OCI-LY7 (cell line): ENCODE results near the gene RRAS. TPM values are rescaled to one million over a fixed set of nuclear protein-coding genes. Genes with fewer than 3 reads are reported as not detected.

ENCODE experiments used
- BruUV-seq: library from RNA; stranded (reverse); fragments of 400-500 nt; replicated peaks from 2 replicates; lab custom pipeline; 2021; lab: Mats Ljungman, UMichigan
- CTCF ChIA-PET: fragments of 300-600 bp; sonication (Branson Sonifier 250); formaldehyde crosslinking; loops from one replicate; lab custom pipeline; 2022; ENCODE audit warnings: antibody characterized with exemption; ENCODE audit not compliant: unreplicated experiment; lab: Charles Lee
- POLR2A ChIA-PET: fragments of 300-600 bp; sonication (Branson Sonifier 250); formaldehyde crosslinking; loops from one replicate; lab custom pipeline; 2022; ENCODE audit warnings: antibody characterized with exemption; lab: Charles Lee
- DNase-seq: peaks from one replicate; pipeline ENCODE4 v3.0.0-alpha.2; 2015; ENCODE audit warnings: low spot score
- H2AFZ ChIP-seq: fragments of 200-600 bp; sonication (generic), shearing (Covaris generic); 2 replicates; pipeline ENCODE4 v1.6.1; 2014; ENCODE audit warnings: mild to moderate bottlenecking, antibody characterized with exemption, low read length, moderate library complexity
- H3K27ac ChIP-seq: fragments of 200-600 bp; sonication (generic); 2 replicates; pipeline ENCODE4 v1.5.1; 2014; ENCODE audit warnings: mixed run types, low read depth, mild to moderate bottlenecking, moderate library complexity, low read length, inconsistent platforms; ENCODE audit not compliant: poor library complexity, severe bottlenecking
- H3K36me3 ChIP-seq: fragments of 200-600 bp; sonication (generic); 2 replicates; pipeline ENCODE4 v1.6.1; 2014; ENCODE audit warnings: mild to moderate bottlenecking, antibody characterized with exemption, low read length, moderate library complexity, mixed read lengths; ENCODE audit not compliant: insufficient read depth
- H3K4me1 ChIP-seq: fragments of 200-600 bp; sonication (generic); 2 replicates; pipeline ENCODE4 v1.5.1; 2014; ENCODE audit warnings: mild to moderate bottlenecking, low read length; ENCODE audit not compliant: insufficient read depth, poor library complexity, severe bottlenecking
- H3K4me2 ChIP-seq: fragments of 200-600 bp; sonication (generic); 2 replicates; pipeline ENCODE4 v1.6.1; 2014; ENCODE audit warnings: mild to moderate bottlenecking, low read length
- H3K4me3 ChIP-seq: fragments of 200-600 bp; sonication (generic); 2 replicates; pipeline ENCODE4 v1.5.1; 2014; ENCODE audit warnings: mild to moderate bottlenecking, low read depth, low read length; ENCODE audit not compliant: poor library complexity, severe bottlenecking
- H3K79me2 ChIP-seq: fragments of 200-600 bp; sonication (generic); 2 replicates; pipeline ENCODE4 v1.6.1; 2016; ENCODE audit warnings: low read depth, mild to moderate bottlenecking, low read length, moderate library complexity, mixed read lengths; ENCODE audit not compliant: insufficient read depth
- H3K9me2 ChIP-seq: fragments of 200-600 bp; sonication (generic); 2 replicates; pipeline ENCODE4 v1.6.1; 2016; ENCODE audit warnings: mild to moderate bottlenecking, low read length, mixed read lengths; ENCODE audit not compliant: insufficient read depth
- H3K9me3 ChIP-seq: fragments of 200-600 bp; sonication (generic); 2 replicates; pipeline ENCODE4 v1.6.1; 2014; ENCODE audit warnings: mild to moderate bottlenecking, mixed run types, low read length, mixed read lengths
- H4K20me1 ChIP-seq: fragments of 200-600 bp; sonication (generic); 2 replicates; pipeline ENCODE4 v1.6.1; 2014; ENCODE audit warnings: mild to moderate bottlenecking, antibody characterized with exemption, low read length, moderate library complexity, mixed read lengths; ENCODE audit not compliant: insufficient read depth
- CTCF ChIP-seq: fragments of 200-600 bp; sonication (generic); conservative IDR thresholded peaks from 2 replicates; pipeline ENCODE4 v1.5.1; 2014; ENCODE audit warnings: mild to moderate bottlenecking, antibody characterized with exemption, low read length, moderate library complexity, mixed read lengths
- EZH2phosphoT487 ChIP-seq: fragments of 200-600 bp; sonication (generic); IDR thresholded peaks from 2 replicates; pipeline ENCODE4 v1.6.1; 2018; ENCODE audit warnings: low read depth, borderline replicate concordance, mild to moderate bottlenecking, mixed run types, antibody characterized with exemption, low read length, moderate library complexity, mixed read lengths
- intact Hi-C: fragments of 100-400 bp; cut with micrococcal nuclease; formaldehyde crosslinking; loops from one replicate; pipeline ENCODE4 v1.10.0; 2022; ENCODE audit not compliant: unreplicated experiment
- total RNA-seq, 2 experiments: library from RNA; depleted of rRNA in 1 of 2; stranded (reverse); fragments of >200 nt in 1 of 2; shearing (Covaris generic) in 1 of 2; gene quantifications; 2 replicates each; pipeline ENCODE4 v1.2.3, GENCODE V29; 2014 to 2022

Gene RRAS
- total RNA-seq, 2 experiments from 2014 or later: 4.7 to 5.5 TPM

- CTCF ChIA-PET: interaction anchor here (0.6 kb wide), 1 partner anchor 87 kb away, joined by 5 read pairs; no protein-coding TSS in a partner anchor
- Histone ChIP-seq H3K4me2 (peak overlapping the region; percentile 95), H4K20me1 (0 out of 2 replicates have a peak, but pooled peaks cover 10% of the 10 kb centered on the region), H3K9me3 (no peaks in the 10 kb centered on the region), H3K9me2 (no peaks in the 10 kb centered on the region), H2AFZ (no peak overlapping the region), H3K4me1 (peaks cover 28% of the 10 kb centered on the region), H3K4me3 (peak overlapping the region; percentile 96), H3K36me3 (peaks cover 61% of the 10 kb centered on the region), H3K27ac (peak overlapping the region; percentile 31), H3K79me2 (peaks cover 56% of the 10 kb centered on the region)
- POLR2A ChIA-PET: interaction anchor here (0.5 kb wide), 1 partner anchor 122 kb away, joined by 4 read pairs; no protein-coding TSS in a partner anchor
- no TSS peak for BruUV-seq
- no peak for DNase-seq
- intact Hi-C loops: loop anchor here (5.0 to 10.0 kb wide), 3 partner anchors 173 to 1043 kb away; partner anchors contain the start of gene DBP
- TF ChIP-seq EZH2phosphoT487: no peak
- no peak for TF ChIP-seq CTCF
Observed at GRCh38 chr19:49679771-49680413, 39.9 kb upstream of the RRAS start.

GRCh38 chr19:49678985-49679770, 39.2 kb upstream of the RRAS start:
- no peak for DNase-seq
- POLR2A ChIA-PET: interaction anchor here (0.5 kb wide), 1 partner anchor 121 kb away, joined by 4 read pairs; no protein-coding TSS in a partner anchor
- TF ChIP-seq EZH2phosphoT487 (no peak), CTCF (0 out of 2 replicates have a peak, but pooled peaks have one; percentile 7)
- peak overlapping the region; percentile 96 for H3K4me3 ChIP-seq
- H4K20me1 ChIP-seq: 0 out of 2 replicates have a peak, but pooled peaks cover 10% of the 10 kb centered on the region
- H3K79me2 ChIP-seq: peaks cover 56% of the 10 kb centered on the region
- BruUV-seq: no TSS peak
- intact Hi-C loops: loop anchor here (5.0 to 10.0 kb wide), 3 partner anchors 172 to 1042 kb away; partner anchors contain the start of gene DBP
- H3K9me3 ChIP-seq: no peaks in the 10 kb centered on the region
- peak overlapping the region; percentile 84 for H3K27ac ChIP-seq
- CTCF ChIA-PET: interaction anchor here (0.6 kb wide), 1 partner anchor 87 kb away, joined by 5 read pairs; no protein-coding TSS in a partner anchor
- peak overlapping the region; percentile 95 for H3K4me2 ChIP-seq
- peaks cover 36% of the 10 kb centered on the region for H3K4me1 ChIP-seq
- no peaks in the 10 kb centered on the region for H3K9me2 ChIP-seq
- peaks cover 54% of the 10 kb centered on the region for H3K36me3 ChIP-seq
- no peak overlapping the region for H2AFZ ChIP-seq
